Measurements from ENCODE around the gene TUBB1. TPM values are rescaled to one million over a fixed set of nuclear protein-coding genes. Genes with fewer than 3 reads are reported as not detected.

The TUBB1 gene
- total RNA-seq, 1 donor from 2014 or later, result not detected

- TF ChIP-seq, protein P1, sequence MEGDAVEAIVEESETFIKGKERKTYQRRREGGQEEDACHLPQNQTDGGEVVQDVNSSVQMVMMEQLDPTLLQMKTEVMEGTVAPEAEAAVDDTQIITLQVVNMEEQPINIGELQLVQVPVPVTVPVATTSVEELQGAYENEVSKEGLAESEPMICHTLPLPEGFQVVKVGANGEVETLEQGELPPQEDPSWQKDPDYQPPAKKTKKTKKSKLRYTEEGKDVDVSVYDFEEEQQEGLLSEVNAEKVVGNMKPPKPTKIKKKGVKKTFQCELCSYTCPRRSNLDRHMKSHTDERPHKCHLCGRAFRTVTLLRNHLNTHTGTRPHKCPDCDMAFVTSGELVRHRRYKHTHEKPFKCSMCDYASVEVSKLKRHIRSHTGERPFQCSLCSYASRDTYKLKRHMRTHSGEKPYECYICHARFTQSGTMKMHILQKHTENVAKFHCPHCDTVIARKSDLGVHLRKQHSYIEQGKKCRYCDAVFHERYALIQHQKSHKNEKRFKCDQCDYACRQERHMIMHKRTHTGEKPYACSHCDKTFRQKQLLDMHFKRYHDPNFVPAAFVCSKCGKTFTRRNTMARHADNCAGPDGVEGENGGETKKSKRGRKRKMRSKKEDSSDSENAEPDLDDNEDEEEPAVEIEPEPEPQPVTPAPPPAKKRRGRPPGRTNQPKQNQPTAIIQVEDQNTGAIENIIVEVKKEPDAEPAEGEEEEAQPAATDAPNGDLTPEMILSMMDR (IDR thresholded peaks at IDR 0.05), result no peak
- Mint-ChIP-seq H3K27ac (ENCODE audit: unreplicated experiment) (no peak overlapping the region), H3K4me1 (ENCODE audit: low read depth) (peaks cover 6% of the 10 kb centered on the region), H3K9me3 (ENCODE audit: low read depth) (no peaks in the 10 kb centered on the region), H3K36me3 (ENCODE audit: low read depth) (peaks cover 39% of the 10 kb centered on the region), H3K4me3 (ENCODE audit: unreplicated experiment) (no peak overlapping the region), H3K27me3 (ENCODE audit: low read depth) (no peaks in the 10 kb centered on the region)
- DNase-seq (ENCODE audit: low spot score), result no peak
These were observed 28.4 kb upstream of the TUBB1 start for GRCh38 chr20:58990651-58991445.

DNA sequence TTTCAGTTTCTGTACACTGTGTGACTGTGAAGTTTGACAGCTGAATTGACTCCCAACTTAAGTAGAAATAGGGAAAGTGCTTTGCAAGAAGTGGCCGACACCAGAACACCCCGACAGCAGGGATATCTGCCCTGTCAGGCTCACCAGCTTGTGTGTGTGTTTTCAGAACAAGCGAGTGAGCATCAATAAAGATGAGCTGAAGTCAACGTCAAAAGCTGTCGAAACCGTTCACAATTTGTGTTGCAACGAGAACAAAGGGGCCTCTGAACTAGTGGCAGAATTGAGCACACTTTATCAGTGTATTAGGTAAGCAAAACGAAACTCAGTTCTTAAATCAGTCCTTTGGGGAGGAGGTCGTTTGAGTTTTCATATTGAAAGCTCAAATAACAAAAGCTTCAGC, 27.5 kb upstream of the TUBB1 start:
- H3K27me3 Mint-ChIP-seq (ENCODE audit: low read depth), result no peaks in the 10 kb centered on the region
- H3K9me3 Mint-ChIP-seq (ENCODE audit: low read depth), result no peaks in the 10 kb centered on the region
- no peak for DNase-seq (ENCODE audit: low spot score)
- H3K4me1 Mint-ChIP-seq (ENCODE audit: low read depth), result peaks cover 8% of the 10 kb centered on the region
- TF ChIP-seq, protein P1 (IDR thresholded peaks at IDR 0.05), result no peak
- peaks cover 41% of the 10 kb centered on the region for H3K36me3 Mint-ChIP-seq (ENCODE audit: low read depth)
- H3K4me3 Mint-ChIP-seq (ENCODE audit: unreplicated experiment), result no peak overlapping the region
- no peak overlapping the region for H3K27ac Mint-ChIP-seq (ENCODE audit: unreplicated experiment)

- TF ChIP-seq, protein P1 (IDR thresholded peaks at IDR 0.05), result no peak
- no peak overlapping the region for H3K27ac Mint-ChIP-seq (ENCODE audit: unreplicated experiment)
- no peak for DNase-seq (ENCODE audit: low spot score)
- no peak overlapping the region for H3K4me3 Mint-ChIP-seq (ENCODE audit: unreplicated experiment)
- H3K9me3 Mint-ChIP-seq (ENCODE audit: low read depth), result no peaks in the 10 kb centered on the region
- no peaks in the 10 kb centered on the region for H3K27me3 Mint-ChIP-seq (ENCODE audit: low read depth)
- peaks cover 8% of the 10 kb centered on the region for H3K4me1 Mint-ChIP-seq (ENCODE audit: low read depth)
- peaks cover 40% of the 10 kb centered on the region for H3K36me3 Mint-ChIP-seq (ENCODE audit: low read depth)
These were observed 26.3 kb upstream of the TUBB1 start for GRCh38 chr20:58992911-58993310.

GRCh38 chr20:58993332-58994248, 25.6 kb upstream of the TUBB1 start:
- DNase-seq (ENCODE audit: low spot score), result no peak
- peaks cover 38% of the 10 kb centered on the region for H3K36me3 Mint-ChIP-seq (ENCODE audit: low read depth)
- H3K27ac Mint-ChIP-seq (ENCODE audit: unreplicated experiment), result no peak overlapping the region
- no peaks in the 10 kb centered on the region for H3K27me3 Mint-ChIP-seq (ENCODE audit: low read depth)
- H3K9me3 Mint-ChIP-seq (ENCODE audit: low read depth), result no peaks in the 10 kb centered on the region
- no peak overlapping the region for H3K4me3 Mint-ChIP-seq (ENCODE audit: unreplicated experiment)
- TF ChIP-seq, protein P1 (IDR thresholded peaks at IDR 0.05), result no peak
- peaks cover 8% of the 10 kb centered on the region for H3K4me1 Mint-ChIP-seq (ENCODE audit: low read depth)

Data from chondrocyte (in vitro differentiated cells).